ENCODE data around the gene SDR9C7.
"Not testable (repeated sequence)": the region's sequence is repeated elsewhere in the genome, so short reads cannot be mapped to it uniquely, and the experiment has no call there.

The SDR9C7 gene

DNA sequence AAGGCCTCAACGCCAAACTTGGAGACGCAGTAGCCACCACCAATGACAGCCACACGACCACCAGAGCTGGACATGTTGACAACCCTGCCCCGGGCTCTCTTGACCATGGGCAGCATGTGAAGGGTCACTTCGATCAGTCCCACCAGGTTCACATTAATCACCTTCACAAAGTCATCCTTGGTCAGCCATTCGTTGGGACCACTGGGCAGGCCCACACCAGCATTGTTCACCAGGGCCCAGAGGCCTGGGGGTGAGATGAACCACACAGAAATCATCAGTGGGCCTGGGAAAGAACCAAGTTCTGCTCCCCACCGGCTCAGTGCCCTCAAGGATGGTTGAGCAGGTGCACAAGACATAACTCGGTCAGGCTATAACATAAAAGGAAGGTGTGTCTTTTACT lies 4.0 kb downstream of the SDR9C7 start:
- no peak overlapping the region for H3K4me3 ChIP-seq (ENCODE audit: low read depth, low read length)
- no peak for DNase-seq (ENCODE audit: low read depth)
- TF ChIP-seq MYC (IDR thresholded peaks at IDR 0.05; ENCODE audit: low read depth, low read length) (no peak), POLR2A (IDR thresholded peaks at IDR 0.05; ENCODE audit: extremely low read depth, insufficient read length) (no peak)
- TF ChIP-seq, protein P1, sequence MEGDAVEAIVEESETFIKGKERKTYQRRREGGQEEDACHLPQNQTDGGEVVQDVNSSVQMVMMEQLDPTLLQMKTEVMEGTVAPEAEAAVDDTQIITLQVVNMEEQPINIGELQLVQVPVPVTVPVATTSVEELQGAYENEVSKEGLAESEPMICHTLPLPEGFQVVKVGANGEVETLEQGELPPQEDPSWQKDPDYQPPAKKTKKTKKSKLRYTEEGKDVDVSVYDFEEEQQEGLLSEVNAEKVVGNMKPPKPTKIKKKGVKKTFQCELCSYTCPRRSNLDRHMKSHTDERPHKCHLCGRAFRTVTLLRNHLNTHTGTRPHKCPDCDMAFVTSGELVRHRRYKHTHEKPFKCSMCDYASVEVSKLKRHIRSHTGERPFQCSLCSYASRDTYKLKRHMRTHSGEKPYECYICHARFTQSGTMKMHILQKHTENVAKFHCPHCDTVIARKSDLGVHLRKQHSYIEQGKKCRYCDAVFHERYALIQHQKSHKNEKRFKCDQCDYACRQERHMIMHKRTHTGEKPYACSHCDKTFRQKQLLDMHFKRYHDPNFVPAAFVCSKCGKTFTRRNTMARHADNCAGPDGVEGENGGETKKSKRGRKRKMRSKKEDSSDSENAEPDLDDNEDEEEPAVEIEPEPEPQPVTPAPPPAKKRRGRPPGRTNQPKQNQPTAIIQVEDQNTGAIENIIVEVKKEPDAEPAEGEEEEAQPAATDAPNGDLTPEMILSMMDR (IDR thresholded peaks at IDR 0.05; ENCODE audit: low read depth, low read length), result no peak
- TF ChIP-seq, protein P2, sequence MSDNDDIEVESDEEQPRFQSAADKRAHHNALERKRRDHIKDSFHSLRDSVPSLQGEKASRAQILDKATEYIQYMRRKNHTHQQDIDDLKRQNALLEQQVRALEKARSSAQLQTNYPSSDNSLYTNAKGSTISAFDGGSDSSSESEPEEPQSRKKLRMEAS (IDR thresholded peaks at IDR 0.05; ENCODE audit: low read depth, low read length), result no peak

DNA sequence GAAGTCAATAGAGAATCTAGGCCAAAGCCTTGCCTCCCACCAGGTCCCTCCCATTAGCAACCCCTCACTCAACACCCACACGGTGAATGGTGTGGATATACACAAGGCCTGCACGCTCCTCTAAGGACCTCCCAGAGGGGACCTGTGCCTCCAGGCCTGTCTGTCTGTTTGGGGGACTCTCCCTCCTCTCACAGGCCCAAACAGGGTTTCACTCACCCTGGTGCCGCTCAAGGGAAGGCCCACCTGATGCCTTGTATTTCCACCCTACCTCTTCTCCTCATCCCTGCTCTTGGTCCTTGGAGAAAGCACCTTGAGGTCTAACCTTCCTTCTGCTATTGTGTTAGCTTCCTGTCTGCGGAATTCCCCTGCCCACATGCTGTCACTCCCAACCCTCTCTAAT lies 4.4 kb downstream of the SDR9C7 start:
- TF ChIP-seq MYC (IDR thresholded peaks at IDR 0.05; ENCODE audit: low read depth, low read length), result no peak
- TF ChIP-seq, protein P1 (IDR thresholded peaks at IDR 0.05; ENCODE audit: low read depth, low read length), result no peak
- no peak for TF ChIP-seq POLR2A (IDR thresholded peaks at IDR 0.05; ENCODE audit: extremely low read depth, insufficient read length)
- TF ChIP-seq, protein P2 (IDR thresholded peaks at IDR 0.05; ENCODE audit: low read depth, low read length), result no peak
- DNase-seq (ENCODE audit: low read depth), result no peak
- H3K4me3 ChIP-seq (ENCODE audit: low read depth, low read length), result no peak overlapping the region

DNA sequence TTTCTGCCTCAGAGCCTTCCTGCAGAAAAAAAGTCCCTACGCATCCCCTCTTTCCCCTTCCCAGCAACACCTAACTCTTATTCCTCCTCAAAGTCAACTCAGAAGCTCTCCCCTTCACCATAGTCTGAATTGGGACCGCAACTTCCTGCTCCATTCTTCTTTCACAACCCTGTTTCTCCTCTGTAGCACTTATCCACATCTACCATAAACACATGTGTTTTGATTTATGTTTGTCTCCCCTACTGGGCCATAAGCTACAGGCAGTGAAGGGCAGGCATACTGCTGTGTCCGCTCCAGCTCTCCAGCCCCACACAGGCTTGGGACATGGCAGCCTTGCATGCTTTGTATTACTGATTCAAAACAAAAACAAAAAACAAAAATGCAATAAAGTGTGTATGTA lies 5.9 kb downstream of the SDR9C7 start:
- H3K4me3 ChIP-seq (ENCODE audit: low read depth, low read length), result no peak overlapping the region
- TF ChIP-seq POLR2A (IDR thresholded peaks at IDR 0.05; ENCODE audit: extremely low read depth, insufficient read length) (no peak), MYC (IDR thresholded peaks at IDR 0.05; ENCODE audit: low read depth, low read length) (no peak)
- TF ChIP-seq, protein P2 (IDR thresholded peaks at IDR 0.05; ENCODE audit: low read depth, low read length), result no peak
- TF ChIP-seq, protein P1 (IDR thresholded peaks at IDR 0.05; ENCODE audit: low read depth, low read length), result no peak
- DNase-seq (ENCODE audit: low read depth), result no peak

DNA sequence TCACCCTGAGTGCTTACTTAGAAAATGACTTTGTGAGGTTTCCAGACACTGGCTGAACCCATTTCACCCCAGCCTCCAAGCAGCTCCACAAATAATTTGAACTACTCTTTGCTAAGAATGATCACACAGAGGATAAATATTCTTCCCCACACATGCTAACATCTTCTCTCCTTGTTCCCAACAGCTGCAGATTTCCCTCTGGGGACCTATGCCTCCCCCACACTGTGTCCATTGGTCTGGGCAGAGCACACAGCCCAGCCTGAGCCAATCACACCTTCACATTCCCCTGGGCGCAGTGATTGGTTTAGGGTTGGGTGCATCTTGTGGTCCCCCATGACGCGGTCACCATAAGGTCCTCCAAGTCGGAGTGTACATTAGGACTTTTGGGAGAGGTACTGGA lies 6.9 kb downstream of the SDR9C7 start:
- H3K4me3 ChIP-seq (ENCODE audit: low read depth, low read length), result no peak overlapping the region
- DNase-seq (ENCODE audit: low read depth), result no peak
- TF ChIP-seq MYC (IDR thresholded peaks at IDR 0.05; ENCODE audit: low read depth, low read length) (no peak), POLR2A (IDR thresholded peaks at IDR 0.05; ENCODE audit: extremely low read depth, insufficient read length) (no peak)
- TF ChIP-seq, protein P1 (IDR thresholded peaks at IDR 0.05; ENCODE audit: low read depth, low read length), result no peak
- TF ChIP-seq, protein P2 (IDR thresholded peaks at IDR 0.05; ENCODE audit: low read depth, low read length), result no peak

DNA sequence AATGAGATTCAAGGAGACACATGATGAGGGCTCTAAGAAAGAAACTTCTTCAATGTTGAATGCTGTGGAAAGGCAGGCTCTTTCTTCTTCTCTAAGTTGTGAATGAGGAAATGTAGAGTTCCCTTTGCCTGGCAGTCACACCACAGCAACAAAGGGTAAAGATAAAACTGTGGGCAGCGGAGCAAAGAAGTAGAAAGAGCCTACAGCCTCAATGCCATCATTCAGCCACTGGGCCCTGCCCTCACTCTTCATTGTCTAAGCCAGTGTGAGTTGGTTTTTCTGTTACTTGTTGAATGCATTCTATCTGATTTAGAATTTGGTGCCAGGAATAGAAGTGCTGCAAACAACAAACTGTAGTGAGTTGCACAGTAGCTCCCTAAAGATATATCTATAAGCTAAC lies 12.2 kb downstream of the SDR9C7 start:
- no peak for DNase-seq (ENCODE audit: low read depth)
- TF ChIP-seq, protein P1 (IDR thresholded peaks at IDR 0.05; ENCODE audit: low read depth, low read length), result no peak
- TF ChIP-seq, protein P2 (IDR thresholded peaks at IDR 0.05; ENCODE audit: low read depth, low read length), result no peak
- TF ChIP-seq MYC (IDR thresholded peaks at IDR 0.05; ENCODE audit: low read depth, low read length) (no peak), POLR2A (IDR thresholded peaks at IDR 0.05; ENCODE audit: extremely low read depth, insufficient read length) (no peak)

DNA sequence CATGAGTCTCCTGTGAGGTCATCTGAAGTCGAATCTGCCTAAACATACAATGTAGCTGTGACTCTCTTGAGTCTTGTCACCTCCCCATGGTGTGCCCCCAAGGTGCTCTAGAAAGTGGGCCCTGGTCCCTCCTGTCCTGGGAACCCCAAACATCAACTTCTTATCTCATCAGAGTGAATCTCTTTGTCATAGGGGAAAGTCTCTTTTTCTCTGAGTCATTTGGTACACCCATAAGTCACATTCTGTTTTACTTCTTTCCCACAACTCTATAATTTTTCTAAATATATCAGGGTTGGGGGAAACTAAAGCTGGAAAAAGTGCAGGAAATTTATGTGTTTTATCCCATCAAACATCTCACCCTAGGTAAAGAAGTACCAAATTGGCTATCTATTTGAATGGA lies 12.9 kb downstream of the SDR9C7 start:
- DNase-seq (ENCODE audit: low read depth), result no peak
- TF ChIP-seq POLR2A (IDR thresholded peaks at IDR 0.05; ENCODE audit: extremely low read depth, insufficient read length) (no peak), MYC (IDR thresholded peaks at IDR 0.05; ENCODE audit: low read depth, low read length) (no peak)
- TF ChIP-seq, protein P1 (IDR thresholded peaks at IDR 0.05; ENCODE audit: low read depth, low read length), result no peak
- TF ChIP-seq, protein P2 (IDR thresholded peaks at IDR 0.05; ENCODE audit: low read depth, low read length), result no peak
- H3K4me3 ChIP-seq (ENCODE audit: low read depth, low read length), result no peak overlapping the region

More for the DNA sequence above, 12.2 kb downstream of the SDR9C7 start:
- H3K4me3 ChIP-seq (ENCODE audit: low read depth, low read length), result no peak overlapping the region

DNA sequence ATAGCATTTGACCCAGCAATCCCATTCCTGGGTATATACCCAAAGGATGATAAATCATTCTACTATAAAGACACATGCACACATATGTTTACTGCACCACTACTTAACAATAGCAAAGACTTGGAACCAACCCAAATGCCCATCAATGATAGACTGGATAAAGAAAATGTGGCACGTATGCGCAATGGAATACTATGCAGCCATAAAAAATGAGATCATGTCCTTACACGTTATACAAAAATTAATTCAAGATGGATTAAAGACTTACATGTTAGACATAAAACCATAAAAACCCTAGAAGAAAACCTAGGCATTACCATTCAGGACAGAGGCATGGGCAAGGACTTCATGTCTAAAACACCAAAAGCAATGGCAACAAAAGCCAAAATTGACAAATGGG lies 16.1 kb downstream of the SDR9C7 start:
- H3K4me3 ChIP-seq (ENCODE audit: low read depth, low read length); DNase-seq (ENCODE audit: low read depth): not testable (repeated sequence)
